GM15510 (cell line): ENCODE data around the gene HOXC9.

Source experiments
- POLR2A ChIP-seq: IDR thresholded peaks from 3 replicates; pipeline ENCODE4 v1.6.1; 2011; ENCODE audit warnings: borderline replicate concordance; ENCODE audit not compliant: insufficient read length; ENCODE audit errors: extremely low read depth

The HOXC9 gene

DNA sequence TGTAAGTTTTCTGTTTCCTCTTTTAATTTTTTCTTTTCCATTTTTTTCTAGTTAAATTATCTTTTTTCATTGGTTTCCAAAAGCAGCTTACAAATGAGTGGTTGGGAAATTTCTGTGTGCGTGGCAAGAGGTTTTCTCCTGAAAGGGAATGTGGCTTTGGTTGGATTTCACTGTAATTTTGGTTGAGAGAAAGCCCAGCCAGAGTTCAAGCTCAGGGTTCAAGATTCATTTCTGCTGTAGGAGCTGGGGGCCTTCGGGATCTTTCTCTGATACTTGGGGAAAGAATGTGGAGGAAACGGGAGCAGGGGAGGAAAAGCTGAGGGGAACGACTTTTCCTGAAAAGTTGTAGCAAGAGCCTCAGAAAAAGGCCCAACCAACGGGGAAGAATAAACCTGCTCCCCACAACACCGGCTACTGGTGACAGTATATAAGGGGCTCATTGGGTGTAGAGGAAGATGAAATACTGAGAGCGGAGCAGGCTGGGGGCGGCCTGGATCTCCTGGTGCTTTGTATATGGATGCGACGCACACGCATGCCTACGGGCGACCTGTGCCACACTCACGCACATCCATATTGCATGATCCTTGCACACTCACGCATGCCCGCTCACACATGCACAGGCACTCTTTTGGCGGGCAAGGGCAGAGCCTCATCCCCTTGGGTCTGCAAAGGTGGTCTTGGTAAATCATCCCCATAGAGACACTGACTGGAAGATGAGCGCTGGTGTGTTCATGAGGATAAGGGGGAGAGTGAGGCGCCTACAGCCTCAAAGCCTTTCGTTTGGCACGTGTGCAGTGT, 13.1 kb upstream of the HOXC9 start:
- TF ChIP-seq POLR2A = no peak

DNA sequence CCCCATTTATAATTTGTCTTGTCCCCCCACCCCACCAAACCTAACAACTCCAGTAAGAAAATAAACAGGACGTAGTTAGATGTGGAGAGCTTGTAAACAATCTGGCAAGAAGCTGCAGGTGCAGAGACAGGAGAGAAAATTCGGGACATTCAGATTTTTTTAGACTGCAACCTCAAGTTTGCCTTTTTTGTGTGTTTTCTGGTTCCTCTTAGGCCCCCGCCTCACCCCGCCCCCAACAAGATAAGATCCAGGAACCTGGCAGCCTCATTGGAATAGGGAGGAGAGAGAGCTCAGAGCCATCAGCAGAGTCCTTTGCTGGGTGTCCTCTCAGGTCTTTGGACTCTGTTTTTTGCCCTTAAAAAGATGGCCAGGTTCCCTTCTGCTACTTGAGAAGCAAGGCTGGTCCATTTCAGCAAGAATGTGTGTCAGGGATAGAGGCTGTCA, 12.2 kb upstream of the HOXC9 start:
- TF ChIP-seq POLR2A = no peak

DNA sequence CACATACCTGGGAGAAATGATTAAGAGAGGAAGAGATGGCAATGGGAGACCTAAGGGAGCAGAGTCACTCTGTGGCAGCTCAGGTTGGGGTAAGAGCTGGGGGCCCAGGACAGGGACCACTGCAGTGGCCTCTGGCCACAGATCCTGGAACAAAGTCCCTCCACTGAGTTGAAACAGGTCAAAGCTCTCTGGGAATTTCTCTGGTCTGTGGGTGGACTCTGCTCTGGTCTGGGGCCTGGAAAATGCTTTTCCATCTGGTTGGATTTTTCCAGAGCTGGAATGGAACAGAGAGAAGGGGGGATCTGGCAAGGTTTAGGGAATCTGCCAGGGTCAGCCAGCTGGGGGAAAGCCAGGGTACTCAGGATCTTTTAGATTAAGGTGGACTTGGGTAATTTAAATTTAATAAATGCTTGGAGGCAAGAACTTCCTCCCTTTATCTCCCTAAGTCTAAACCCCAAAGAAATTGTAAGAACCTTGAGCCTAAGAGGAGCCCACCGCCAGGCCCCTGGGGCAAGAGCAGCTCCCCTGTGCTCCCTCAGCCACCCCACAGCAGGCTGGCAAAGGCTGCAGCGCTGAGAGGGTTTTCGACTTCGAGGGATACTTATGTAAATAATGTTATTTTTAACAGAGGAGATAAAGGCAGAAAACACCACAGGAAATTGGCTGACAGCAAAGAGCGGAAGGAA, 11.3 kb upstream of the HOXC9 start:
- no peak for TF ChIP-seq POLR2A

DNA sequence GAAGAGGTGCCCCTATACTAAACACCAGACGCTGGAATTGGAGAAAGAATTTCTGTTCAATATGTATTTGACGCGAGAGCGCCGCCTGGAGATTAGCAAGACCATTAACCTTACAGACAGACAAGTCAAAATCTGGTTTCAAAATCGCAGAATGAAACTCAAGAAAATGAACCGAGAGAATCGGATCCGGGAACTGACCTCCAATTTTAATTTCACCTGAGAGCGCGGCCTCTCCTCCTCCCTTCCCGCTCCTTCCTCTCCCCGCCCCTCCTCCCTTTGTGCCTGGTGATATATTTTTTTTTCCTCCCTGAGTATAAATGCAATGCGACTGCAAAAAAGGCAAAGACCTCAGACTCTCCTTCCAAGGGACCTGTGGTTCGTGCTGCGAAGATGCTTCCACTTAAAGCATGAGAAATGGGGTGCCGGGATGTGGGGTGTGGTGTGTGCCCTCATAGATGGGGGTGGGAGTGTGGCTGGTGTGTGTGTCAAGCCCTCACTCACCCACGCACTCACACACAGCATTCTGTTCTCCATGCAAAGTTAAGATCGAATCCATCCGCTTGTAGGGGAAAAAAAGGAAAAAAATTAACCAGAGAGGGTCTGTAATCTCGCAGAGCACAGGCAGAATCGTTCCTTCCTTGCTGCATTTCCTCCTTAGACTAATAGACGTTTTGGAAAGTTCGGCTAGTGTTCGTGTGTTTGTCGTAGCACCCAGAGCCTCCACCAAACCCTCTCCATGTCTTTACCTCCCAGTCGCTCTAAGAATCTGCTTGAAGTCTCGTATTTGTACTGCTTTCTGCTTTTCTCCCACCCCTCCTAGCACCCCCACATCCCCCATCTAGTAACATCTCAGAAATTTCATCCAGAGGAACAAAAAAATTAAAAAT, 10.5 kb upstream of the HOXC9 start:
- no peak for TF ChIP-seq POLR2A

DNA sequence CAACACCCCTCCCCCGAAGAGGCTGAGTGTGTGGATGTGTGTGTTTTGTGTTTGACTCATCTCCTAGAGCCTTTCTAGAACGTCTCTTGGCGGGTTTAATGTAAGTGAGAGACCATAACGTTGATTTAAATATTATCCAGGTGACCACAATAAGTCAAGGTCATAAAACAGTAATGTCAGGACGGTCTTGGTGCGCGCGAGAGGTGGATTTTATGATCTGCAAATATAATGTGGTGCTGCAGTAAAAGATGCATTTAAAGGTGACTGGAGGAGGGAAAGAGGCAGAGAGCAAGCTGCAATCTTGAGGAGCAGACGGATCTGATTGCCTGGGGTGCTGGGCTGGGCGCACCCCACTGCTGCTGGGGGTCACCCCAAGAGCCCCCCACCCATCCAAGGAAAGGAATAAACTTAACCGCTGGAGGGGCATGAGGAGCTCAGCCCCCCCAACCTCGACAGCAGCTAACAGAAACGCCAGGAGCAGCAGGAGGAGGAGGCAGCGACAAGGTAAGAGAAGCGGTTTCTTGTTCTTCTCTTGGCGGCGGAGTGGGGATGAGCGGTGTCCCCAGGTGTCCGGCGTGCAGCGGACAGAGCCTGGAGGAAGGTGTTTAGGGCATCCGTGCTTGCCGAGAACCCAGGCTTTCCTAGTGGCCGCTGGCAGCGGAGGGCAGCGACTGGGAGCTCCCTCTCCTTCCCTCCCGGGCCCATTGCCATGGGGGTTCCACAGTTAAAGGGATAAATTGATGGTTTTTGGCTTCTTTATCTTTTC, 9.5 kb upstream of the HOXC9 start:
- no peak for TF ChIP-seq POLR2A

DNA sequence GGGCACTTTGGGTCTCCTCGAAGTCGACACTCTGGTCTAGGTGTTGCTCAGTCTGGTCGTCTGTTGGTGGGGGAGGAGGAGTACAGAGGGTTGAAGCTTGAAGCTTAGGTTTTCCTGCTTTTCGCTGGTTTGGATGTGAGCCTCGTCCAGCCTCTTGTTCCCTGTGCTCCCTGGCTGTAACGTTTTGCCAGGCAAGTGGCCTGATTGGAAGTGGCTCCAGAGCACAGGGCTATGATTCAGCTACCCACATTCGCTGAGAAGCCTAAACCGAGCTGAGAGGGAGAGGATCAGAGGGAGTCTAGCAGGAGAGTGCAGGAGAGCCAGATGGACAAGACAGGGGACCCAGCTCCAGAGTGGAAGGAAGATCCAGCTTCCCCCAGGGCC, 8.9 kb upstream of the HOXC9 start:
- TF ChIP-seq POLR2A = no peak

DNA sequence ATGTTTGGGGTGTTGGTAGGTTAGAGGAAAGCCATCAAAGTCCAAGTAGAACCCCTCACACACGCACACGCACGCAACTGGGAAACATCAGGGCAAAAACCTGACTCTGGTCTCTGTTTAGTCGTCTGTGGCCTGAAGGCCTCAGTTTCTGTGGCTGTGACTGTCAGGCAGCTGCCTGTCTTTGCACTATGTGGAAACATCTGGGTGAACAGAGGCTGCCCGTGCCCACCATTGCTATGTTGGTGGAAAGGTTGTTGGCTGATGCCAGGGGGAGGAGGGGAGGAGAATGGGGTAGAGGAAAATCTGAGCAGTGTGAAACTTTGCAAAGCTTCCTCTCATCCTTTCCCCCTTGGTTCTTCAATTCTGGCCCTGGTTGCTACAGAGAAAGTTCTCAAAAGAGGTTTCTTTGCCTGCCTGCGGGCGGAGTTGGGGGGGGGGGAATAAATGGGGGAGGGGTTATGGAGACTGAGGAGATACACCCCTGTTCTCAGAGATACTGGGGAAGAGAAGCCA, 7.5 kb upstream of the HOXC9 start:
- no peak for TF ChIP-seq POLR2A

DNA sequence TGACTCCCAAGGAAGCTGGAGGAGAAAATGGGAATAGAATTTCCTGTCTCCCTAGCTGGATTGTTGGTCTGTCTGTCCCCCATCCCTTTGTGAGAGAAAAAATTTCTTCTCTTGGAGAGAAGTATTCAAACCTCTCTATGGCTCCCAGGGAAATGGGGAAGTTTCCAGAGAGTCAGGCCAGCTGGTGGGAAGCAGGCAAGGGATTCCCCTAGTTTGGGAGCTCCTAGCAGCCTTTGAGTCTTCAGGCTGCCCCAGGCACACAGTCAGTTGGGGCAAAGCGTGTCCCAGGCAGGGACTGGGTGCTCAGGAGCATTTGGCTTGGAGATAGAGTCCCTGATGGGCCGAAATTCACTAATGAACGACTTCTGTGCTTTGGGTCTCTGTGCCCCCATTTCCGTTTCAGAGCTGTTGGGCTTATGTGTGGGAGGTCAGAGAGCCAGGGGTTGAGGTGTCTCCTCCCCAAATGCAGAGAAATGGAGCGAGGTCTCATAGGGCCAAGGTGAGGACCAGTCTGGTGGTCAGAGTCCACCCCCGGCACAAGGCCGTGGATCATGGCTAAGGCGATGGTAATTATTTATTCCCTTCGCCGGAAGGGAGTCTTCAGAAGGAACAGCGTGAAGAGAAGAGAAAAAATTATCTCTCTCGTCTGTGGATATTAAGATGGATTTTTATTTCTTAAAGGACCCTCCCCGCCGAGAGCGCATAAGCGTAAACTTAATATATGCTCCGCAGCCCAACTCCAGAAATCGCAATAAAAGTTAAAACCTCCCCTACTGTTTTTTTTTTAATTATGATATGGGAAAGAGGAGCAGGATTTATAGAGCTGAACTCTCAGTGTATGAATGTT, 6.6 kb upstream of the HOXC9 start:
- no peak for TF ChIP-seq POLR2A

DNA sequence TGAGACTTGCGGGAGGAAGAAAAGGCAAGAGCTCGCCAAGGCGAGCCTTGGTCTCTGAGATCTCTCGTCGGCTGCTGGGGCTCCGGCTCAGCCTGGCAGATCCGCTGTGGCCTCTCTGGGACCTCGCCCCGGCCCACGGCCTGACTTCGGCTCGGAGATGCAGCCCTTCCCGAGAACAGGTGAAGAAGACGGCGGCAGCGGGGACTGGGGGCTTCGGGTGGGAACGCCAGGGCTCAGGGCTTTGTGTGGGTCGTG, 6.0 kb upstream of the HOXC9 start:
- TF ChIP-seq POLR2A = no peak

DNA sequence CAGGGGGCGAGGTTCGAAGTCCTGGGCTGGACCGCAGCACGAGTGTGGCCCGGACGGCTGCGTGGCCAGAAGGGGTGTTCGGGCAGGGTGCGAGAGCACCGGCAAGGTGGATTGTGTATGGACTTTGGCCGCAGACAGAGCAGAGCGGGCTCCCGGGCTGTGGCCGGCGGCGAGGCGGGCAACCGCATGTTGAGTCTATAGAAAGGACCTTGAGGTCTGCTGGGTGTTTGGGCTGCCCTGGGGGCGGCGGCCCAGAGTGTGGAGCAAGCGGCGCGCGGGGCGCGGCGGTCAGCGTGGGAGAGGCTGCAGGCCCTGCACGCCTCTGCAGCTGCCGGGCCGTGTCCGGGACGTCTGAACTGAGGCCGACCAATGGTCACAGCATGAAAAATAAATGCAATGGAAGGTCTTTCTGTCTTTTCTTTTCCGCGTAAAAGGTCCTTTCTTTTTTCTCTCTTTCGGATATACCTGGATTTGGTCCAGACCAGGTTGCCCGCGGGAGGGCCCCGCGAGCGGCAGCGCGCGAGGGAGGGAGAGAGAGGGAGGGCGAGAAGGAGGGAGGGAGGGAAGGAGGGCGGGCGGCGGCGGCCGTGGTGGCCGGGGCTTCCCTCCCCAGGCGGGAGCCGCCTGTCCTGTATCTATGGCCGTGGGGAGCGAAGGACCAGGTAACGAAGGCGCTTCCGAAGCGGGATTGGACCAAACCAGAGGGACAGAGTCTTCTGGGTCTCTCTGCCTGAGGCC, 5.5 kb upstream of the HOXC9 start:
- no peak for TF ChIP-seq POLR2A

DNA sequence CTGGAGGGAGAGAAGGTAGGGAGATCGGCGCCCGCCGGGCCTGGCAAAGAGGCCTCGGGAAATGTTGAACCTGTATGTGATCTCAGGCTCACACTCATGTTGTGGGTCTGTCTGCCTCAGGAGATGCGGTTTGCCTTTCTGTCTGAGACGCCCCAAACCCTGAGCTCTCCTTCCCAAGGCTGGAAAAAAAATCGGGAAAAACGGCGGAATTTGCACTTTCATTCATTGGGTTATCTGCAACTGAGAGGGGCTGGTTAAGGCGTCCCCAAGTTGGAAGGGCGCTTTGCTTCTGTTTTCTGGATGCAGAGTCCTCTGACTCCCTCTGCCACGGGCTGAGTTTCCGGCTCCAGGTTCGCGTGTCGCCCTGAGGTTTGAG, 5.0 kb upstream of the HOXC9 start:
- TF ChIP-seq POLR2A = no peak

DNA sequence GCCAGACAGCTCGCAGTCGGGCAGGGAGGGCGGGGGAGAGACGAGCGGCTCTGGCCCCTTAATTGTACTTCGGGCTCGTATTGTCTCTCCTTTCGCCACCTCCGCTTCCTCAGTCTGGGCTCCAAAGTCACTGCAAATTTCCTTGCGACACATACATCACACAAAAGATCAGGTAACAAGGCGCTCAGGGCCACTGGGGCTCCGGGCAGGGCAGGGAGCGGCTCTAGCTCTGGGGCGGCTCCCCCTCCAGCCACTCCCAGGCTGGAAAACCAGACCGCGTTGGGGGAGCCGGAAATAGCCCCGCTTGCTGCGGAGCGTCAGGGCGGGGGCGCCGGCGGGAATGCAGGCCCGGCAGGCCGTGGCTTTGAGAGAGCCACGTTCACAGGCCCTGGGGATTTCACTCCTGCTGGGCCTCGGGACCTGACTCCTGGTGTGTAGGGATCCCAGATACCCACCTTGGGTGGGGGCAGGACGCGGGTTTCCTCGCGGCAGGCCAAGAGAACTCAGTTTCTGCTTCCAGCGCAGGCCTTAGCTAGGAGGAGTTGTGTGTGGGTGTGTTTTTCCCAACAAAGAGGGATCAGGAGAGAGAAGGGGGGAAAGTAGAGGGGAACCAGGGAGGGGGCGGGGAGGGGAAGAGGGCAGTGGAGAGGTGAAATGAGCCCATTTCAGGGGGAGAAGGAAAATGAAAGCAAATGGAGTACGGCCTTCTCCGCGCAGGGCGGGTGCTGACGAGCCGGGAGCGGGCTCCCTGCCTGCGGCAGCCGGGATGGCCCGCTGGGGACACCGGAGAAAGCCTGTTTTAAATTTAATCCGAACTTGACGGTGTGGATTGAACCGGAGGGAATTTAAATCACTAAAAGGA, 4.4 kb upstream of the HOXC9 start:
- TF ChIP-seq POLR2A = no peak
